ENCODE measurements around the gene NLE1.
A peak's percentile ranks its signal among the peaks of the same experiment; 100 is the strongest.
"Not testable (repeated sequence)": the region's sequence is repeated elsewhere in the genome, so short reads cannot be mapped to it uniquely, and the experiment has no call there.

The NLE1 gene

GRCh38 chr17:35141681-35142466 lies at the start of gene NLE1:
Gene NLE1 (minus strand): TSS chr17:35142303. CDS start chr17:35142275, 28 bp downstream.
- peak; percentile 81 for DNase-seq (ENCODE audit: low read depth)

- no peak for DNase-seq (ENCODE audit: low read depth)
These were observed 49.0 kb upstream of the NLE1 start for GRCh38 chr17:35191001-35191695.

GRCh38 chr17:35189291-35189690 lies 47.2 kb upstream of the NLE1 start:
- DNase-seq (ENCODE audit: low read depth), result no peak

- no peak for DNase-seq (ENCODE audit: low read depth)
These were observed 46.0 kb upstream of the NLE1 start for GRCh38 chr17:35188111-35188510.

- DNase-seq (ENCODE audit: low read depth), result no peak
These were observed 45.4 kb upstream of the NLE1 start for GRCh38 chr17:35187481-35187880.

DNA sequence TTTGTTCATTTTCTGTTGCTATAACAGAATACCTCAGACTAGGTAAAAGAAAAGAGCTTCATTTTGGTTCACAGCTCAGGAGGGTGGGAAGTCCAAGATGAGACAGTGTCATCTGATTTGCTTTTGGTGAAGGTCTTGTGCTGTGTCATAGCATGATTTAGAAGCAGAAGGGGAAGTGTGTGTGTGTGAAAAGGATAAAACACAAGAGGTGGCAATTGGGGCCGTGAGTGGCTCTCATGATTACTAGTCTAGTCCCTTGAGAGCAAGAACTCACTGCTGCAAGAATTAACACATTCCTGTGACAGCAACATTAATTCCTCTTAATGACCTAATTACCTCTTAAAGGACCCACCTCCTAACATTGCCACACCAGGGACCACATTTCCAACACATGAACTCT lies 43.7 kb upstream of the NLE1 start:
- no peak for DNase-seq (ENCODE audit: low read depth)

- no peak for DNase-seq (ENCODE audit: low read depth)
These were observed 42.2 kb upstream of the NLE1 start for GRCh38 chr17:35184274-35184673.

- DNase-seq (ENCODE audit: low read depth), result no peak
These were observed 41.2 kb upstream of the NLE1 start for GRCh38 chr17:35183332-35183731.

DNA sequence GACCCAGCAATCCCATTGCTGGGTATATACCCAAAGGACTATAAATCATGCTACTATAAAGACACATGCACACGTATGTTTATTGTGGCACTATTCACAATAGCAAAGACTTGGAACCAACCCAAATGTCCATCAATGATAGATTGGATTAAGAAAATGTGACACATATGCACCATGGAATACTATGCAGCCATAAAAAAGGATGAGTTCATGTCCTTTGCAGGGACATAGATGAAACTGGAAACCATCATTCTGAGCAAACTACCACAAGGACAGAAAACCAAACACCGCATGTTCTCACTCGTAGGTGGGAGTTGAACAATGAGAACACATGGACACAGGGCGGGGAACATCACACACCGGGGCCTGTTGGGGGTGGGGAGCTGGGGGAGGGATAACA lies 37.3 kb upstream of the NLE1 start:
- not testable (repeated sequence) for DNase-seq (ENCODE audit: low read depth)

DNA sequence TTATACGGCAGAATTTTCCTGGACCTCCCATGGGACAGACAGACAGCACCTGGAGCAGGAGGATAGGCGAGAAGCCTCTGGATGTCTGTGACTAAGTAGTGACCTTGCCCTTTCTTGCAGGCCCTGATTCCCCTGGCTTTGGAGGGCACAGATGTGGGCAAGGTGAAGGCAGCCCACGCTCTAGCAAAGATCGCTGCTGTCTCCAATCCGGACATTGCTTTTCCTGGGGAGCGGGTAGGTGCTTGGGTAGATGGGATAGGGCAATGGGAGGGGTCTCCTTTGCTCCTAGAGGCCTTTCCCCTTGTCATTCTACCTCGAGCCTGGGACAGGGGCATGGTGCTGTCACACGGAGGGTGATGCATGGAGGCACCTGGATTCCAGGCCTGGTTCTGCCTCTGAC lies 34.8 kb upstream of the NLE1 start:
- no peak for DNase-seq (ENCODE audit: low read depth)

GRCh38 chr17:35175638-35176415 lies 33.7 kb upstream of the NLE1 start:
- no peak for DNase-seq (ENCODE audit: low read depth)

- DNase-seq (ENCODE audit: low read depth), result no peak
These were observed 32.8 kb upstream of the NLE1 start for GRCh38 chr17:35174835-35175334.

GRCh38 chr17:35172321-35172720 lies 30.2 kb upstream of the NLE1 start:
- DNase-seq (ENCODE audit: low read depth), result not testable (repeated sequence)

DNA sequence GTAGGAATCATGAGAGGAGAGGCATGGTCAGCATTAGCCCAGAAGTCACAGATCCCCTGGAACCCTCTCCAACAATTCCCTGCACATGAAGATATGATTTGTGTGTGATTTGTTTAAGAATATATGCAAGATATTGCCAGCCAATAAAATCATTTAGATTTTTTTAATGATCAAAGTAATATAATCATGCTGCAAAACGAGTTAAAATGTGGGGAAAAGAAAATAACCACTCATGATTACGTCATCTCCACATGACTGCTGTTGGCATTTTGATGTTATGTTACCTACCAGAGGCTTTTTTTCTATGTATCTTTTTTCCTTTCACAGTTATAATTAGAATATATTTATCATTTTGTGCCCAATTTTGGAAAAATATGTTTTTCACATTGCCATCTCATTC lies 29.7 kb upstream of the NLE1 start:
- no peak for DNase-seq (ENCODE audit: low read depth)

GRCh38 chr17:35170968-35171771 lies 29.1 kb upstream of the NLE1 start:
- DNase-seq (ENCODE audit: low read depth), result no peak

DNA sequence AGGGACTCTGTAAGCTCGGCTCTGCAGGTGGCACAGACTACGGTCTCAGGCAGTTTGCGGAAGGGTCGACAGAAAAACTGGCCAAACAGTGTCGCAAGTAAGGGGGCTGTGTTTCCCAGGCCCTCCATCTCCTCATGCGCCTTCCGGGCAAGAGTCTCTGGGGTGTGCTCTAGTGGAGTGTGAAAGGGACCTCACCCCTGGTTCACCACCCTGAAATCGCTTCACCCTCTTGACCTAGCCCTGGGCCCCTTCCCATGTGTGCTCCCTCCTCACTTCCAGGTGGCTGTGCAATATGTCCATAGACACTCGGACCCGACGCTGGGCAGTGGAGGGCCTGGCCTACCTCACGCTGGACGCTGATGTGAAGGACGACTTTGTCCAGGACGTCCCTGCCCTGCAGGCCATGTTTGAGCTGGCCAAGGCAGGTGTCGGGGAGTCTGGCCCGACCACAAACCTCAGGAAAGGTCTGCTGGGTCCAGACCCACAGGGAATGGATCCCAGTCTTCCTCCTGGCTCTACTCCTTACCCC lies 27.8 kb upstream of the NLE1 start:
- no peak for DNase-seq (ENCODE audit: low read depth)

- DNase-seq (ENCODE audit: low read depth), result no peak
These were observed 25.6 kb upstream of the NLE1 start for GRCh38 chr17:35167666-35168065.

DNA sequence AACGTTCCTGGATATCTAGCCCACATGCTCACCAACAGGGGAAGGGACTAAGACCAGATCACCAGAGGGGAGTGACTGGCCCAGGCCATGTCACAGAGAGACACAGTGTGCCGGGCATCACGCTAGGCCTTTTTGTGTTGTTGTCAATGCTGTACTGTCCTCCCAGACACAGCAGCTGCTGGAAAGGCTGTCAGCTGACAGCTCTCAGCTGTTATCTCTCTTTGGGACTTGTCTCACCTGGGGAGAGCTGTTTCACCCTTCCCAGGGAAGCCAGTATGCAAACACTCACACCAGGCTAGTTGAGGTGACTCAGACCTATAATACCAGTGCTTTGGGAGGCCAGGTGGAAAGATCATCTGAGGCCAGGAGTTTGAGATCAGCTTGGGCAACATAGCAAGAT lies 24.9 kb upstream of the NLE1 start:
- no peak for DNase-seq (ENCODE audit: low read depth)

DNA sequence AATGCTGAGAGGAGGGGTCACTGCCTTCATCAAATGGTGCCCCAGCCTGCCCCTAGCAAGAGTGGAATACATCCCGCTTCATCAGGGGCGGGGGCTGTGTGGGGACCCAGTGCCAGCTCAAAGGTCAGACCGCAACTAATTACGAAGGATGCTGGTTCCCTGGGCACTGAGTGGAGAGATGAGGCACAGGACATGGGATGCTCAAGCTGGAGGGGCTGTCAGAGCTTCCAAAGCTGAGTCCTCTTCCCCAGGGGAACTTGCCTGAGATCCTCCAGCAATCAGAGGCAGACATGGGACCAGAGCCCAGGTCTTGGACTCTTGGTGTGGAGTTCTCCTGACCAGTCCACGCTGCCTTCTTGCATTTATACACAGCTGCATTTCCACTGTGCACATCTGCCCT lies 24.4 kb upstream of the NLE1 start:
- DNase-seq (ENCODE audit: low read depth), result no peak

DNA sequence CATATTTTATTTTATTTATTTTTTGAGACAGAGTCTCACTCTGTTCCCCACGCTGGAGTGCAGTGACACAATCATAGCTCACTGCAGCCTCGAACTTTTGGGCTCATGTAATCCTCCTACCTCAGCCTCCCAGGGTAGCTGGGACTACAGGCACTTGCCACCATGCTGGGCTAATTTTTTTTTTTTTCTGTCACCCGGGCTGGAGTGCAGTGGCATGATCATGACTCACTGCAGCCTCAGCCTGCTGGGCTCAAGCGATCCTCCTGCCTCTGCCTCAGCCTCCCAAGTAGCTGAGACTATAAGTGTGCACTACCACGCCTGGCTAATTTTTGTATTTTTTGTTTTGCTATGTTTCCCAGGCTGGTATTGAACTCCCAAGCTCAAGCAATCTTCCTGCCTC lies 22.6 kb upstream of the NLE1 start:
- no peak for DNase-seq (ENCODE audit: low read depth)

DNA sequence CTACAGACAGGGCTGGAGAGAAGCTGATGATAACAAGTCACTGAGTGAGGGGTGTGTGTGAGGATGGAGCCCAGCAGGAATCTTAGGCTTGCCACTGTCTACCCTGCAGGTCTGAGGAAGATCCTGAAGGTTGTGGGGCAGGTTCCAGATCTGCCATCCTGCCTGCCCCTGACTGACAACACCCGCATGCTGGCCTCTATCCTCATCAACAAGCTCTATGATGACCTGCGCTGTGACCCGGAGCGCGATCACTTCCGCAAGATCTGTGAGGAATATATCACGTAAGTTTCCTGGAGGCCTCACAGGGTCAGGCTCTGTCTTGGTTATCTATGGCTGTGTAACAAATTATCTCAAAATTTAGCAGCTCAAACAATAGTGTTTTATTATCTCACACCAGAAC lies 21.8 kb upstream of the NLE1 start:
- no peak for DNase-seq (ENCODE audit: low read depth)

GRCh38 chr17:35162755-35163154 lies 20.7 kb upstream of the NLE1 start:
- DNase-seq (ENCODE audit: low read depth), result no peak

All from stimulated activated CD8-positive, alpha-beta memory T cell treated with anti-CD3 and anti-CD28 coated beads, Interleukin-15, amount 100 ng/mL, for 24 hours (primary cell).